Dedifferentiated amniotic fluid mesenchymal stem cell (primary cell): ENCODE measurements around the gene DOCK9.

Experiments used
- DNase-seq: peaks from one replicate; pipeline ENCODE4 v3.0.0-alpha.2; 2016; ENCODE audit errors: extremely low spot score

The DOCK9 gene

GRCh38 chr13:98853771-98854221, 124.1 kb downstream of the DOCK9 start:
- peak; percentile 86 for DNase-seq

GRCh38 chr13:98851276-98851675, 126.6 kb downstream of the DOCK9 start:
- DNase-seq, result no peak

DNA sequence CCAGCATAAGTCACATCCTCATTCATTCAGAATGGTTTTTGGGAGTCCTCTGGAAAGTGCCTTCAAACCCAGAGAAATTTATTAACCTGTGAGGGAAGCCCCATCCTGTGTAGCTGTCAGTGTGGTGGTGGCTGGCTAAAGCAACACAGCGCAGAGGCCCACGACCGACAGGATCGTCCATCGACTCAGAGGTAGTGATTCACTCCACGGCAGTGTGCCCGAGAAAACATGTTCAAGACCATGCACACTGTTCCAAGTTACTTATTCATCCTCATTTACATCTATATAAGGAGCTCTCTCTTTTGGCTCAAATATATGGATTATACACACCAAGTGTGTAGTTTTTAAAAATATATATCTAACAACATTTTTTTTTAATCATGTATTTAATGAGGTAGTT, 129.1 kb downstream of the DOCK9 start:
- DNase-seq, result no peak

- DNase-seq, result no peak
Measured at GRCh38 chr13:98847780-98848179, 130.1 kb downstream of the DOCK9 start.

DNA sequence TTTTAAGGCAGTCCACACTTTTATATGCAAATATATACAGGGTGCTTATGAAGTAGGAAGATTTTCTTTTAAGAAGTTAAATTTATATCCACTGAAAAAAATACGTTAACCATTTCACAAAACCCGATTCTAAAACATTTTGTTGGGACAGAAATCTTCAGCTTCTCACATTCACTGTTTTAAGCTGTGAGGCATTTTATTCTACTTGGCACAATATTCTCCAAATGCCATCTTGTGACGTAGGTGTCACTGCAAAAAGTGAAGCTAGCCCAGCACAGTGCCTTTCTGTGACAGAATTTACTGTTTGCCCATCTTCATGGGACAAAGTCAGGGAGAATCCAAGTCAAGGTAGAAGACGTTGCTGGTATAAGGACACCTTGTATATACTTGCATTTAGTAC, 130.9 kb downstream of the DOCK9 start:
- DNase-seq, result no peak

- DNase-seq, result no peak
Measured at GRCh38 chr13:98846521-98846920, 131.3 kb downstream of the DOCK9 start.

DNA sequence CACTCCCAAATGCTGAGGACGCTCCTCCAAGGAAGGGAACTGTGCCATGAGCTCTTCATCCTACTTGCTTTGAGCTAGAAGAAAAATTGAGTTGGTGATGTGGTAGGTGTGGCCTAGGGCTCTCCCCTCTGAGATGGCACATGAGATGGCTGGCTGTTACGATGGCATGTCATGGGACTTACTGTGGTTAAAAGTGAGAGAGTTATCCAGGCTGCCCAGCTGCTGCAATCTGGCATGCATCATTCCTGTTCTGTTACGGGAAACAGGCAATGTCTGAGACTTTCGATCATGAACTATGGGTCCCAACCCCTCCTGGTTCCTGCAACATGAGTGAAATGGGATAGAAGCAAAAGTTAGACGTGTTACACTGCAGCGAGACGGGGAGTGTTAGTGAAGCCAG, 132.1 kb downstream of the DOCK9 start:
- no peak for DNase-seq

GRCh38 chr13:98844021-98844420, 133.8 kb downstream of the DOCK9 start:
- no peak for DNase-seq

- DNase-seq, result no peak
Measured at GRCh38 chr13:98843482-98843877, 134.4 kb downstream of the DOCK9 start.

- DNase-seq, result peak; percentile 74
Measured at GRCh38 chr13:98842858-98843481, 134.9 kb downstream of the DOCK9 start.

- DNase-seq, result no peak
Measured at GRCh38 chr13:98842070-98842469, 135.8 kb downstream of the DOCK9 start.

DNA sequence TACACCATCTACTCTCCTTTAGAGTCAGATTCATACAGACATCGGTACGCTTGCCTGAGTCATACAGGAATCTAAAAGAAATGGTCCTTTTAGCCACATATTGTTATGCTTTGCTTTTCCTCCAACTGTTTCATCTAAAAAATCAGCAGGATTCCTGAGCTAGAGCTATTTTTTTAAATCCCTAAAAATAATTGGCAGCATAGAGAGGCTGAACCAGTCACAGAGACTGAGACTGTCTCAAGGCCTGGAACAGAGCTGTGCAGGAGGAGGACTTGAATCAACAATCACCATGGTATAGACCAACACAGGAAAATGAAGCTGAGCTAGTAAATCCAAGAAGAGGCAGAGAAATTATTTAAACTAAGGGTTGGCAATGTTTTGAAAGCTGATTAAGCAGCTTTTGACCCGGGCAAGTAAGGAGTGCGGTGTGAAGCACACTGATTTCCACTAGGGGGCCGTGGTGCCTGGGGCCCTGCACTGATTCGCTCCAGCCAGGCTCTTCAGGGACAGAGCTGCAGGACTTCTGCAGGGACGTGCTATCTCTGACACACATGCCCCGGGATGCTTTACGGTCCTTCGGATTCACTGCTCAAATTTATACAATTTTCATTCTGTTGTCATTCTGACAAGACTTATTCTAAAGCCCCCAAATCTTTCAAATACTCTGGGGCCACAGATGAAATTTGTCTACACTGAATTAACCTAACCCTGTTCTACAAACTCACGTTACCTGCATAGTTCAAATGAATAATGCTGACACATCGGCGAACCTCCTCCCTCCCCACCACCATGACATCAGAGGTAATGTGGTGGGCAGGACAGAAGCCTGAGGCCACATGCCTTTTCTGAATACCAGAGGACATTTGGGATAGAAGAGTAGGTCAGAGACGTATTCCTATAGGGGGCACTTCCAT, 137.8 kb downstream of the DOCK9 start:
- DNase-seq, result peak; percentile 36

GRCh38 chr13:98838776-98839175, 139.1 kb downstream of the DOCK9 start:
- DNase-seq, result no peak

GRCh38 chr13:98837896-98838295, 140.0 kb downstream of the DOCK9 start:
- DNase-seq, result no peak

- no peak for DNase-seq
Measured at GRCh38 chr13:98835156-98835555, 142.7 kb downstream of the DOCK9 start.

GRCh38 chr13:98834254-98834960, 143.5 kb downstream of the DOCK9 start:
- no peak for DNase-seq

DNA sequence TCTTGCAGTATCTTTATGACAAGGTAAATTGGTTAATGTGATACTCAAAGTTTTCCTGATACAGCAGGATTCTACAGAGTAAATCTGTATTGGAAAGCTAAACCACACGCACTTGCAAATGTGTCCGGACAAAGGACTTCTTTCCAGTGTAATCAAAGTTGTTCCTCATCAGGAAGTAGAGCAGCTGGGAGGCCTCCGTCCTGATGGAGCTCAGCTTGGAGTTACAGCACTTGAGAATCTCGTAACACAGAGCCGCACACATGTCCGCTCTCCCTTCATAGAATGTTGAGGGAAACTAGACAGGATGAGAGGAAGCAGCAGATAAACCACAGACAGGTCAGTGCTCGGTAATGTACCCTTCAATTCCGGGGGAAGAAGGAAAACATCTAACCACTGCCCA, 146.6 kb downstream of the DOCK9 start:
- DNase-seq, result no peak

DNA sequence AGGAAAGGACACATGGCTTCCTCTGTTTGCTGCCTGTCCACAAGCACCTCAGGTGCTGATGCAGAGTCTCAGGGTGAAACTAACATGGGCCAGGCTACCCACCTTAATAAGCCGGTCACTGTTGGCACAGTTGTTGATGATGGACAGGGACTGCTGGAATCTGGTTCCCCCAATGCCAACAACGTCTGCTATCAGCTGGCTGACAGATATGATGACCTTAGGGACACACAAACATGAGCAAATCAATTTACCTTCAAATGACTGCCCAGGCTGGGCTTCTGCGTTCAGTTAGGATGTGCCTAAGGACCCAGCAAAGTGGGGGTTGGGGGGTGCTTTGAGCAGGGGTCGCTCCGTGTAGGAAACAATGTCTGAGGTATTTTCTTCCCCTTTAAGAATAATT, 148.3 kb downstream of the DOCK9 start:
- no peak for DNase-seq

GRCh38 chr13:98828614-98829013, 149.2 kb downstream of the DOCK9 start:
- no peak for DNase-seq

- no peak for DNase-seq
Measured at GRCh38 chr13:98827449-98827848, 150.4 kb downstream of the DOCK9 start.

GRCh38 chr13:98826146-98826545, 151.7 kb downstream of the DOCK9 start:
- DNase-seq, result no peak

DNA sequence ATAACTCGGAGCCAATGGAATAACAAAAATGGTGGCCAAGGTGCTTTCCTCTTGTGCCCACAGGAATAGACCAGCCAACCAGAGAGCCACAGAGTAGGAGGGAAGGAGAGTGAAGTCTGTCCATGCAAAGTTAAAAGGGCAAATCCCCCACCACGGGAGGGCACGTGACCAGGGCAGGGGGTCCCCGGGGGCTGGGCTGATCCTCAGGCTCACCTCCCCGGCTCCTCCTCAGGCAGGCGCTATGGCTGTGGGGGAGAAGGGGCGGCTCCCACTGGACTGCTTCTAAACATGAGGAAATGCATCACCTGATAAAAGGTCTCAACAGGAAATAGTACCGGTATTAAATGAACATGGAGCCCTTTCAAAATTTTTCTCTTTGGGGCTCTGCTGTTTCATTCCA, 152.2 kb downstream of the DOCK9 start:
- DNase-seq, result no peak
